Ishikawa (cell line): ENCODE data around the gene HADHA.

ENCODE experiments used
- CEBPB ChIP-seq: IDR thresholded peaks from 2 replicates; pipeline ENCODE4 v1.6.1; 2012
- CREB1 ChIP-seq: IDR thresholded peaks from 2 replicates; pipeline ENCODE4 v1.6.1; 2012; ENCODE audit warnings: low read depth
- EGR1 ChIP-seq: IDR thresholded peaks from 2 replicates; pipeline ENCODE4 v1.6.1; 2012
- EP300 ChIP-seq: IDR thresholded peaks from 2 replicates; pipeline ENCODE4 v1.6.1; 2012; ENCODE audit warnings: borderline replicate concordance
- FOXM1 ChIP-seq: IDR thresholded peaks from 2 replicates; pipeline ENCODE4 v1.6.1; 2012; ENCODE audit warnings: low read depth, borderline replicate concordance
- MAX ChIP-seq: IDR thresholded peaks from 2 replicates; pipeline ENCODE4 v1.6.1; 2012
- NFIC ChIP-seq: IDR thresholded peaks from 2 replicates; pipeline ENCODE4 v1.6.1; 2012
- RAD21 ChIP-seq: IDR thresholded peaks from 2 replicates; pipeline ENCODE4 v1.6.1; 2012; ENCODE audit warnings: low read depth
- REST ChIP-seq: IDR thresholded peaks from 2 replicates; pipeline ENCODE4 v1.6.1; 2012; ENCODE audit warnings: low read depth, mild to moderate bottlenecking
- TAF1 ChIP-seq: IDR thresholded peaks from 2 replicates; pipeline ENCODE4 v1.6.1; 2012; ENCODE audit warnings: low read depth, mild to moderate bottlenecking
- TCF12 ChIP-seq: IDR thresholded peaks from 2 replicates; pipeline ENCODE4 v1.6.1; 2012; ENCODE audit warnings: low read depth
- TEAD4 ChIP-seq: IDR thresholded peaks from 2 replicates; pipeline ENCODE4 v1.6.1; 2012
- USF1 ChIP-seq: IDR thresholded peaks from 2 replicates; pipeline ENCODE4 v1.6.1; 2012
- YY1 ChIP-seq: IDR thresholded peaks from 2 replicates; pipeline ENCODE4 v1.6.1; 2012; ENCODE audit warnings: low read depth
- ZBTB7A ChIP-seq: IDR thresholded peaks from 2 replicates; pipeline ENCODE4 v1.6.1; 2012; ENCODE audit warnings: low read depth

HADHA gene

GRCh38 chr2:26184121-26184520, 60.3 kb downstream of the HADHA start:
- TF ChIP-seq RAD21 (no peak), EGR1 (no peak), TCF12 (no peak), TEAD4 (no peak), FOXM1 (no peak), YY1 (no peak), TAF1 (no peak), EP300 (no peak), MAX (no peak), CEBPB (no peak)

GRCh38 chr2:26182887-26183630, 61.4 kb downstream of the HADHA start:
- no peak for TF ChIP-seq CREB1
- TF ChIP-seq REST: no peak
- no peak for TF ChIP-seq TEAD4
- TF ChIP-seq EGR1: no peak
- no peak for TF ChIP-seq MAX
- TF ChIP-seq YY1: no peak
- no peak for TF ChIP-seq TCF12
- TF ChIP-seq TAF1: no peak
- no peak for TF ChIP-seq EP300
- no peak for TF ChIP-seq RAD21
- no peak for TF ChIP-seq NFIC
- no peak for TF ChIP-seq CEBPB
- no peak for TF ChIP-seq FOXM1
- no peak for TF ChIP-seq ZBTB7A
- TF ChIP-seq USF1: no peak

GRCh38 chr2:26182441-26182840, 62.0 kb downstream of the HADHA start:
- TF ChIP-seq EGR1: no peak
- no peak for TF ChIP-seq CEBPB
- no peak for TF ChIP-seq TCF12
- TF ChIP-seq USF1: no peak
- TF ChIP-seq NFIC: no peak
- no peak for TF ChIP-seq CREB1
- TF ChIP-seq MAX: no peak
- TF ChIP-seq ZBTB7A: no peak
- TF ChIP-seq TEAD4: no peak
- no peak for TF ChIP-seq EP300
- TF ChIP-seq TAF1: no peak
- no peak for TF ChIP-seq REST
- no peak for TF ChIP-seq YY1
- no peak for TF ChIP-seq RAD21

- TF ChIP-seq TCF12: no peak
- no peak for TF ChIP-seq YY1
- no peak for TF ChIP-seq REST
- TF ChIP-seq RAD21: no peak
- no peak for TF ChIP-seq CEBPB
- no peak for TF ChIP-seq USF1
- no peak for TF ChIP-seq TEAD4
- no peak for TF ChIP-seq EGR1
- TF ChIP-seq MAX: no peak
- TF ChIP-seq ZBTB7A: no peak
- no peak for TF ChIP-seq FOXM1
- TF ChIP-seq EP300: no peak
- TF ChIP-seq NFIC: no peak
- TF ChIP-seq CREB1: no peak
- no peak for TF ChIP-seq TAF1
These were observed 65.0 kb downstream of the HADHA start for GRCh38 chr2:26179446-26179913.
